Measurements from ENCODE around the gene TTC13. TPM values are rescaled to one million over a fixed set of nuclear protein-coding genes. Genes with fewer than 3 reads are reported as not detected.

Gene TTC13
- total and polyA plus RNA-seq, 12 donors = 4.3 to 9.5 (median 7.3) TPM

DNA sequence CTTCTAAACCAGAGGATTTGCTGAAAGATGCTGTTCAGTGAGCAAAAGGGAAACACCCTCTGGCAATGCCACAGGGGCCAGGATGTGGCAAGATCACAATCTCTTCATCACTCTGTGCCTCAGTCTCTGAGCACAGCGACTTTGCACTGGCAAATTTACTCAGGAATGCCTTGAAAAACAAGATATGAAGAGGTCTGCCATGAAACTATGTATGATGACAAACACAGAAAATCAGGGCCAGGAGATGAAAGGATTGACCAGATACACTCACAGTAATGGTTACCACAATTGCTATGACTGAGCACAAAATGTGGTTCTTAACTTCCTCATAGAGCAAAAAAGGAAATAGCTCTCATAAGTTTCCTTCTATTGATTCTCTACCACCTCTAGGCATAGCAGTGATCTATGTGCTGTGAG lies 5.8 kb downstream of the TTC13 start:
- Histone ChIP-seq H3K27me3 (no peaks in the 10 kb centered on the region), H3K9me3 (no peaks in the 10 kb centered on the region), H3K27ac (peak overlapping the region in 1 of 10 donors; percentile 13), H3K4me3 (no peak overlapping the region), H3K36me3 (peaks cover 0 to 17% (median 4%) of the 10 kb centered on the region in 9 donors), H3K4me1 (peaks cover 0 to 47% (median 19%) of the 10 kb centered on the region in 9 donors)
- ATAC-seq = peak in 2 of 8 donors; percentile 30 to 48
- WGBS, 2 donors = 79 to 80% methylated on average over 1 of the region's 1 CpG
- intact Hi-C loops (cut with DNase I) = no loop called here
- TF ChIP-seq CTCF (IDR thresholded peaks at IDR 0.05) = no peak
- DNase-seq = no peak

- Histone ChIP-seq H3K27me3 (no peaks in the 10 kb centered on the region), H3K4me1 (peaks cover 0 to 36% (median 8%) of the 10 kb centered on the region in 9 donors), H3K4me3 (no peak overlapping the region), H3K9me3 (no peaks in the 10 kb centered on the region), H3K27ac (no peak overlapping the region), H3K36me3 (peaks cover 0 to 17% (median 4%) of the 10 kb centered on the region in 9 donors)
- DNase-seq (no peak), ATAC-seq (no peak)
- TF ChIP-seq CTCF (IDR thresholded peaks at IDR 0.05) = no peak
- intact Hi-C loops (cut with DNase I) = no loop called here
Measured at GRCh38 chr1:230971771-230972170, 6.9 kb downstream of the TTC13 start.

DNA sequence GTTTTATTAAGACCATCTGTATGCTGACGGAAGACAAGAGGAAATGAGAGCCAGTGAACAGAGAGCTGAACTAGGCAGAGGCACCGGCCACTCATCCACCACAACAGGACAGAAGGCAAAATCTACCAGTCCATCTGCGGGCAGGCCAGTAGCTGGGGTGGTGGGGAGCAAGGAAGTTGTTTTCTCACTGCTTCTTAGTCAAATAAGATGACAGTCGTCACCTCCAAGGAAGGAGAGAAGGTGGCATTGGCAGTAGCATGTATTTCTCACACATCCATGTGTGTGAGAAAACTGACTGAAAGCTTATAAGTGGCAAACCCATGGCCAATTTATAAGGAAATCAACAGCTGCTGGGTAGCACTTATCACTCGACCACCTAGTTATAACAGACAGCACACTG lies 8.2 kb downstream of the TTC13 start:
- Histone ChIP-seq H3K27me3 (no peaks in the 10 kb centered on the region), H3K36me3 (peaks cover 0 to 8% (median 0%) of the 10 kb centered on the region in 9 donors), H3K9me3 (no peaks in the 10 kb centered on the region), H3K4me1 (peaks cover 0 to 24% (median 0%) of the 10 kb centered on the region in 9 donors), H3K4me3 (no peak overlapping the region), H3K27ac (no peak overlapping the region)
- intact Hi-C loops (cut with DNase I) = no loop called here
- TF ChIP-seq CTCF (IDR thresholded peaks at IDR 0.05) = no peak
- ATAC-seq (no peak), DNase-seq (no peak)
- WGBS, 2 donors = 92 to 93% methylated on average over 5 of the region's 5 CpGs

DNA sequence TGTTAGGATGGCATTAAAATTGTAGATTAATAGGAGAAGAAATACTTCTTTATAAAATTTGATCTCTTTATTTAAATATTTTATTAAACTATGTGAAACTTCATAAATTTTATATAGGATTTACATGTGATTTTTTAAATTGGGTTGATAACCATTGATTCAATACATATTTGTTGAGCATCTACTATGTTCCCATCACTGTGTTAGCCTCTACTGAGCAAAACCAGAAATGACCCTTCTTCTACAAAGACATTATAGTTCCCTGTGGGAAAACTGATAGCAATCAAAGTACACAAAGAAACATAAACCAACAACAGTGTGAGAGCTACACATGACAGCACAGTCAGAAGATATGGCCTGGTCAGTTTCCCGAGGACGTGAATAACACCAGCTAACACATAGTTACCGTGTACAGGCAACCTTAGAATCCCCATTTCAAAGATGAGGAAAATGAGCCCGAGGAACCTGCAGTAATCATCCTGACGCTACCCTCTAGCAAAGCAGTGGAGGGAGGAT lies 12.2 kb downstream of the TTC13 start:
- Histone ChIP-seq H3K27me3 (no peaks in the 10 kb centered on the region), H3K9me3 (no peaks in the 10 kb centered on the region), H3K4me1 (no peaks in the 10 kb centered on the region), H3K4me3 (no peak overlapping the region), H3K27ac (no peak overlapping the region), H3K36me3 (peaks cover 0 to 7% (median 0%) of the 10 kb centered on the region in 9 donors)
- DNase-seq (no peak), ATAC-seq (no peak)
- intact Hi-C loops (cut with DNase I) = no loop called here
- TF ChIP-seq CTCF (IDR thresholded peaks at IDR 0.05) = no peak
- 88 to 89% methylated on average over 5 of the region's 5 CpGs for WGBS, 2 donors

Data from heart right ventricle (tissue), 16 donors.